ENCODE results near the gene OR10G3. TPM values are rescaled to one million over a fixed set of nuclear protein-coding genes. Genes with fewer than 3 reads are reported as not detected.
"Not testable (repeated sequence)": the region's sequence is repeated elsewhere in the genome, so short reads cannot be mapped to it uniquely, and the experiment has no call there.

OR10G3 gene, protein sequence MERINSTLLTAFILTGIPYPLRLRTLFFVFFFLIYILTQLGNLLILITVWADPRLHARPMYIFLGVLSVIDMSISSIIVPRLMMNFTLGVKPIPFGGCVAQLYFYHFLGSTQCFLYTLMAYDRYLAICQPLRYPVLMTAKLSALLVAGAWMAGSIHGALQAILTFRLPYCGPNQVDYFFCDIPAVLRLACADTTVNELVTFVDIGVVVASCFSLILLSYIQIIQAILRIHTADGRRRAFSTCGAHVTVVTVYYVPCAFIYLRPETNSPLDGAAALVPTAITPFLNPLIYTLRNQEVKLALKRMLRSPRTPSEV
- total RNA-seq (not detected), total RNA-seq (0 to 0.15 (median 0) reads per million in 29 experiments)
- not detected for total RNA-seq (2013)

GRCh38 chr14:21579976-21580375 is at the start of gene OR10G3:
Gene OR10G3, minus strand, starts transcription at chr14:21580076. Its CDS starts 9,332 bp downstream, at chr14:21570744.
- H3K4me3 Mint-ChIP-seq: no peak within 1 kb of the TSS
- peaks cover 0 to 20% of the 10 kb centered on the region in 2 experiments for H3K27me3 ChIP-seq (replicated peaks in 1 of 2; ENCODE audit: control insufficient read depth in 2 of 2, extremely low read depth in 1 of 2, insufficient read depth in 2 of 2, low read length in 1 of 2)
- no peak for ATAC-seq (replicated peaks in 1 of 4)
- H3K27me3 Mint-ChIP-seq: peaks cover 3 to 15% of the 10 kb centered on the region in 2 donors
- no peaks in the 10 kb centered on the region for H3K9me3 Mint-ChIP-seq
- CTCF ChIA-PET: no interaction called here
- no peaks in the 10 kb centered on the region for H3K4me1 Mint-ChIP-seq
- H3K27ac ChIP-seq (ENCODE audit: low read length): no peak within 1 kb of the TSS
- no peak within 1 kb of the TSS for H3K4me3 ChIP-seq (ENCODE audit: control insufficient read depth in 1 of 2, extremely low read depth in 1 of 2, low read length in 1 of 2)
- H3K27ac Mint-ChIP-seq: no peak within 1 kb of the TSS
- no peaks in the 10 kb centered on the region for H3K36me3 Mint-ChIP-seq
- H3K9me3 ChIP-seq: no peaks in the 10 kb centered on the region
- WGBS (ENCODE audit: insufficient coverage): 80% methylated on average over 2 of the region's 2 CpGs
- POLR2A ChIA-PET: no interaction called here
- no peaks in the 10 kb centered on the region for H3K4me1 ChIP-seq (ENCODE audit: control insufficient read depth in 1 of 2, extremely low read depth in 1 of 2, insufficient read depth in 2 of 2, low read length in 2 of 2)
- H3K36me3 ChIP-seq (ENCODE audit: control insufficient read depth in 2 of 2, extremely low read depth in 1 of 2, insufficient read depth in 1 of 2, low read length in 1 of 2): no peaks in the 10 kb centered on the region
- DNase-seq: no peak

DNA sequence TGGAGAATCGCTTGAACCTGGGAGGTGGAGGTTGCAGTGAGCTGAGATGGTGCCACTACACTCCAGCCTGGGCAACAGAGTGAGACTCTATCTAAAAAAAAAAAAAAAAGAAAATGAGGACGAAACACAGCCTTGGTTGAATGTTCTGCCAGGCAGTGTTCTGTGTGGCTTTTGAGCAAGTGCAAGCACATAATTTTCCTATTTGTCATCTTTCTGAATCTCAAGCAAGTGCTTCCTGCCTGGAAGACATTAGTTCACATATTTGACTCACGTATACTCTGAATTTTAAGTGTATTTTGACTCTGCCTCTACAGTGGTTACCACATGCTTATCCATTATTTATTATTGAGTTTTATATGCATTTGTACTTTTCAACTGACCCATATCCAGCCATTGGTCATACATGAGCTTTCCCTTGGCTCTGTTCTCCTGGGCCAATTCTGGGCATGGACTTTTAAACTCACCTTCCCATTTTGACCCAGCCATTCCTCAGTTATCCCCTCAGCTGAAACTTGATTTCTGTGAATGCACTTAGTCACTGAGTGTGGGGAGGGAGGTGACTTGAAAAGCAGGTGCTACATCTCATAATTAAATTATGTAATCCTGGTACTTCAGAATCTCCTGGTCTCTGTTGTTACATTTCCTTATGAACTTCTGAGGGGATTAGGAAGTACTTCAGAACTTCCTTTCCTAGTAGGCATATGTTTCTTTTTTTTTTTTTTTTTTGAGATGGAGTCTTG is 46.8 kb upstream of the OR10G3 start:
- no peaks in the 10 kb centered on the region for H3K4me1 ChIP-seq (ENCODE audit: control insufficient read depth in 1 of 2, extremely low read depth in 1 of 2, insufficient read depth in 2 of 2, low read length in 2 of 2)
- CTCF ChIA-PET: interaction anchor here in 1 of 2 donors (0.7 kb wide), 1 partner anchor 19 kb away, joined by 4 read pairs; no protein-coding TSS in a partner anchor
- H3K4me3 Mint-ChIP-seq: no peak overlapping the region

DNA sequence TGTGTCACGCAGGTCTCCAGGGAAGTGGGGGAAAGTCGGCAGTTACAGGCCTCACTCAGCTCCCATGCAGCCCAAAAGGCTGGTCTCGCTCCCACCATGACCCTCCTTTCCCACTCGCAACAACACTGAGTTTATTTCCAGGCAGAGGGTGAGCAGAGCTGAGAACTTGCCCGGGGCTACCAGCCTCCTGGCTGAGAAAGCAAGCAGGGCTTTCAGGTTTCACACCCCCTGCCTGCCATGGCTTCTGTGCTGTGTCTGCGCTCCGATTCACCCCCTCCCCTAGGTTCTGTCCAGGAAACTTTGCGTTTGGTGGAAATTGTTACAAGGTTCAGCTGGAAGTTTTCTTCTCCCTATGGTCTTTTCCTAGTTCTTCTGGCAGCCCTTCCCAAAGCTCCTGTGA is 37.7 kb upstream of the OR10G3 start:
- ATAC-seq (replicated peaks in 1 of 4) (no peak), DNase-seq (no peak)
- ChIA-PET POLR2A (no interaction called here), CTCF (no interaction called here)
- Mint-ChIP-seq H3K27me3 (peaks cover 23 to 32% of the 10 kb centered on the region in 2 donors), H3K4me3 (no peak overlapping the region), H3K9me3 (no peaks in the 10 kb centered on the region), H3K36me3 (no peaks in the 10 kb centered on the region), H3K4me1 (no peaks in the 10 kb centered on the region), H3K27ac (no peak overlapping the region)
- H3K9me3 ChIP-seq: no peaks in the 10 kb centered on the region
- no peak overlapping the region for H3K27ac ChIP-seq (ENCODE audit: low read length)
- no peaks in the 10 kb centered on the region for H3K36me3 ChIP-seq (ENCODE audit: control insufficient read depth in 2 of 2, extremely low read depth in 1 of 2, insufficient read depth in 1 of 2, low read length in 1 of 2)
- H3K4me3 ChIP-seq (ENCODE audit: control insufficient read depth in 1 of 2, extremely low read depth in 1 of 2, low read length in 1 of 2): no peak overlapping the region
- WGBS (ENCODE audit: insufficient coverage): no CpG with 5 or more reads among the region's 8 CpGs
- H3K4me1 ChIP-seq (ENCODE audit: control insufficient read depth in 1 of 2, extremely low read depth in 1 of 2, insufficient read depth in 2 of 2, low read length in 2 of 2): no peaks in the 10 kb centered on the region
- H3K27me3 ChIP-seq (replicated peaks in 1 of 2; ENCODE audit: control insufficient read depth in 2 of 2, extremely low read depth in 1 of 2, insufficient read depth in 2 of 2, low read length in 1 of 2): peaks cover 0 to 18% of the 10 kb centered on the region in 2 experiments

More for the DNA sequence above, 46.8 kb upstream of the OR10G3 start:
- Mint-ChIP-seq H3K36me3 (no peaks in the 10 kb centered on the region), H3K4me1 (no peaks in the 10 kb centered on the region), H3K27me3 (peaks cover 8 to 42% of the 10 kb centered on the region in 2 donors), H3K27ac (no peak overlapping the region), H3K9me3 (no peaks in the 10 kb centered on the region)
- Histone ChIP-seq H3K27me3 (replicated peaks in 1 of 2; ENCODE audit: control insufficient read depth in 2 of 2, extremely low read depth in 1 of 2, insufficient read depth in 2 of 2, low read length in 1 of 2) (peaks cover 0 to 1% of the 10 kb centered on the region in 2 experiments), H3K36me3 (ENCODE audit: control insufficient read depth in 2 of 2, extremely low read depth in 1 of 2, insufficient read depth in 1 of 2, low read length in 1 of 2) (no peaks in the 10 kb centered on the region), H3K4me3 (ENCODE audit: control insufficient read depth in 1 of 2, extremely low read depth in 1 of 2, low read length in 1 of 2) (no peak overlapping the region), H3K27ac (ENCODE audit: low read length) (no peak overlapping the region), H3K9me3 (no peaks in the 10 kb centered on the region)
- no CpG with 5 or more reads among the region's 3 CpGs for WGBS (ENCODE audit: insufficient coverage)
- POLR2A ChIA-PET: no interaction called here
- DNase-seq: no peak
- ATAC-seq (replicated peaks in 1 of 4): no peak

- H3K27me3 Mint-ChIP-seq: peaks cover 17 to 25% of the 10 kb centered on the region in 2 donors
- no peaks in the 10 kb centered on the region for H3K9me3 Mint-ChIP-seq
- H3K36me3 Mint-ChIP-seq: no peaks in the 10 kb centered on the region
- ATAC-seq (replicated peaks in 1 of 4) (no peak), DNase-seq (no peak)
- H3K4me1 Mint-ChIP-seq: no peaks in the 10 kb centered on the region
- Histone ChIP-seq H3K36me3 (ENCODE audit: control insufficient read depth in 2 of 2, extremely low read depth in 1 of 2, insufficient read depth in 1 of 2, low read length in 1 of 2) (no peaks in the 10 kb centered on the region), H3K9me3 (no peaks in the 10 kb centered on the region), H3K4me1 (ENCODE audit: control insufficient read depth in 1 of 2, extremely low read depth in 1 of 2, insufficient read depth in 2 of 2, low read length in 2 of 2) (no peaks in the 10 kb centered on the region), H3K4me3 (ENCODE audit: control insufficient read depth in 1 of 2, extremely low read depth in 1 of 2, low read length in 1 of 2) (no peak overlapping the region), H3K27ac (ENCODE audit: low read length) (no peak overlapping the region), H3K27me3 (replicated peaks in 1 of 2; ENCODE audit: control insufficient read depth in 2 of 2, extremely low read depth in 1 of 2, insufficient read depth in 2 of 2, low read length in 1 of 2) (peaks cover 0 to 15% of the 10 kb centered on the region in 2 experiments)
- CTCF ChIA-PET: no interaction called here
- no CpG with 5 or more reads among the region's 1 CpG for WGBS (ENCODE audit: insufficient coverage)
- H3K27ac Mint-ChIP-seq: no peak overlapping the region
- H3K4me3 Mint-ChIP-seq: no peak overlapping the region
- POLR2A ChIA-PET: no interaction called here
These were observed 34.4 kb upstream of the OR10G3 start for GRCh38 chr14:21614240-21614639.

DNA sequence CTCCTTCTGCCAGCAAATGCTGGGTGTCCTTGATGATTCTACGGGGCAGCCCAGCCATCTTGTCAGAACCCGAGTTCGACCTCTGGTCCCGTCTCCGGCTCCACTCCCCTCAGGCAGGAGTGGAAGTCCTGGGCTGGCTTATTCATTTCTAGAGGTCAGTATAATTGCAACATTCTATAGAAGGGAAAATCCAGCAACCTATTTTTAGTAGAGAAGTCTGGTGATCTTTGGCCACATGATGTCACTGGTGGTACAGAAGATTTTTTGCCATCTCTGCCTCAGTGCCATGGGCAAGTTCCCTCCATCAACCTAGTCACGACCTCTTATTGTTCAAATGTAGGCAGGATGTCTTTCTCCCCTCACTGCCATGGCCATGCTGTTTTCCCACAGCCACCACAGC is 32.4 kb upstream of the OR10G3 start:
- Histone ChIP-seq H3K4me3 (ENCODE audit: control insufficient read depth in 1 of 2, extremely low read depth in 1 of 2, low read length in 1 of 2) (no peak overlapping the region), H3K27ac (ENCODE audit: low read length) (no peak overlapping the region), H3K36me3 (ENCODE audit: control insufficient read depth in 2 of 2, extremely low read depth in 1 of 2, insufficient read depth in 1 of 2, low read length in 1 of 2) (no peaks in the 10 kb centered on the region), H3K4me1 (ENCODE audit: control insufficient read depth in 1 of 2, extremely low read depth in 1 of 2, insufficient read depth in 2 of 2, low read length in 2 of 2) (no peaks in the 10 kb centered on the region), H3K27me3 (replicated peaks in 1 of 2; ENCODE audit: control insufficient read depth in 2 of 2, extremely low read depth in 1 of 2, insufficient read depth in 2 of 2, low read length in 1 of 2) (peaks cover 0 to 4% of the 10 kb centered on the region in 2 experiments), H3K9me3 (no peaks in the 10 kb centered on the region)
- ATAC-seq (replicated peaks in 1 of 4) (no peak), DNase-seq (peak in 1 of 35 experiments; percentile 14)
- WGBS (ENCODE audit: insufficient coverage): 100% methylated on average over 2 of the region's 6 CpGs
- peaks cover 8 to 20% of the 10 kb centered on the region in 2 donors for H3K27me3 Mint-ChIP-seq
- no peaks in the 10 kb centered on the region for H3K4me1 Mint-ChIP-seq
- H3K27ac Mint-ChIP-seq: no peak overlapping the region
- POLR2A ChIA-PET: no interaction called here
- H3K4me3 Mint-ChIP-seq: no peak overlapping the region
- H3K36me3 Mint-ChIP-seq: no peaks in the 10 kb centered on the region
- no peaks in the 10 kb centered on the region for H3K9me3 Mint-ChIP-seq
- CTCF ChIA-PET: interaction anchor here in 1 of 2 donors (0.5 kb wide), 1 partner anchor 935 kb away, joined by 3 read pairs; no protein-coding TSS in a partner anchor

DNA sequence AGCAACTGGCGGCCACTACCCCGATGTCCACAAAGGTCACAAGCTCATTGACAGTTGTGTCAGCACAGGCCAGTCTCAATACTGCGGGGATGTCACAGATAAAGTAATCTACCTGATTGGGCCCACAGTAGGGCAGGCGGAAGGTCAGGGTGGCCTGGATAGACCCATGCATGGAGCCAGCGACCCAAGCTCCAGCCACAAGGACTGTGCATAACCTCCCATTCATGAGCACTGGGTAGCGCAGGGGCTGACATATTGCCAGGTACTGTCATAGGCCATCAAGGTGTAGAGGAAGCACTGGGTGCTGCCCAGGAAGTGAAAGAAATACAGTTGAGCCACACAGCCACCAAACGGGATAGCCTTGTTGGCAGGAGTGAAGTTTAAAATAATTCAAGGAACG is 22.3 kb upstream of the OR10G3 start:
- peaks cover 0 to 10% of the 10 kb centered on the region in 2 experiments for H3K27me3 ChIP-seq (replicated peaks in 1 of 2; ENCODE audit: control insufficient read depth in 2 of 2, extremely low read depth in 1 of 2, insufficient read depth in 2 of 2, low read length in 1 of 2)
- H3K36me3 ChIP-seq (ENCODE audit: control insufficient read depth in 2 of 2, extremely low read depth in 1 of 2, insufficient read depth in 1 of 2, low read length in 1 of 2); ATAC-seq (replicated peaks in 1 of 4); H3K27ac ChIP-seq (ENCODE audit: low read length); H3K27me3 Mint-ChIP-seq; POLR2A ChIA-PET; H3K4me1 ChIP-seq (ENCODE audit: control insufficient read depth in 1 of 2, extremely low read depth in 1 of 2, insufficient read depth in 2 of 2, low read length in 2 of 2); H3K4me1 Mint-ChIP-seq; H3K4me3 ChIP-seq (ENCODE audit: control insufficient read depth in 1 of 2, extremely low read depth in 1 of 2, low read length in 1 of 2); CTCF ChIA-PET; H3K4me3 Mint-ChIP-seq; H3K9me3 ChIP-seq; DNase-seq; H3K27ac Mint-ChIP-seq; H3K9me3 Mint-ChIP-seq; H3K36me3 Mint-ChIP-seq: not testable (repeated sequence)
- WGBS (ENCODE audit: insufficient coverage): 73% methylated on average over 2 of the region's 8 CpGs

Measured in T-cell (primary cell).